Osteocyte (in vitro differentiated cells): Measurements from ENCODE around the gene TBL1XR1. TPM values are rescaled to one million over a fixed set of nuclear protein-coding genes. Genes with fewer than 3 reads are reported as not detected.

Source experiments
- DNase-seq: peaks from one replicate; pipeline ENCODE4 v3.0.0; 2021; ENCODE audit warnings: mixed read lengths; ENCODE audit not compliant: unreplicated experiment; ENCODE audit errors: extremely low spot score
- H3K27ac Mint-ChIP-seq: one replicate; pipeline ENCODE4 v1.8.0; 2021; ENCODE audit warnings: mild to moderate bottlenecking, mixed read lengths; ENCODE audit not compliant: unreplicated experiment
- H3K27me3 Mint-ChIP-seq: one replicate; pipeline ENCODE4 v1.8.0; 2021; ENCODE audit warnings: mixed read lengths; ENCODE audit not compliant: unreplicated experiment
- H3K36me3 Mint-ChIP-seq: one replicate; pipeline ENCODE4 v1.8.0; 2021; ENCODE audit warnings: mixed read lengths; ENCODE audit not compliant: unreplicated experiment
- H3K4me1 Mint-ChIP-seq: one replicate; pipeline ENCODE4 v1.8.0; 2021; ENCODE audit warnings: mixed read lengths; ENCODE audit not compliant: unreplicated experiment
- H3K4me3 Mint-ChIP-seq: one replicate; pipeline ENCODE4 v1.8.0; 2021; ENCODE audit warnings: mild to moderate bottlenecking, moderate library complexity, mixed read lengths; ENCODE audit not compliant: unreplicated experiment
- H3K9me3 Mint-ChIP-seq: one replicate; pipeline ENCODE4 v1.8.0; 2021; ENCODE audit warnings: mixed read lengths; ENCODE audit not compliant: unreplicated experiment
- total RNA-seq: library from RNA; stranded (reverse); gene quantifications from 2 replicates; pipeline ENCODE4 v1.2.1, GENCODE V29; 2021
- TF ChIP-seq, protein P1 (sequence below): fragments of 200-600 bp; sonication (generic); IDR thresholded peaks from 2 replicates; pipeline ENCODE4 v1.5.0; 2021; ENCODE audit warnings: antibody characterized with exemption, mild to moderate bottlenecking, moderate library complexity

TBL1XR1 gene
- total RNA-seq, 1 donor from 2014 or later: 370 TPM

DNA sequence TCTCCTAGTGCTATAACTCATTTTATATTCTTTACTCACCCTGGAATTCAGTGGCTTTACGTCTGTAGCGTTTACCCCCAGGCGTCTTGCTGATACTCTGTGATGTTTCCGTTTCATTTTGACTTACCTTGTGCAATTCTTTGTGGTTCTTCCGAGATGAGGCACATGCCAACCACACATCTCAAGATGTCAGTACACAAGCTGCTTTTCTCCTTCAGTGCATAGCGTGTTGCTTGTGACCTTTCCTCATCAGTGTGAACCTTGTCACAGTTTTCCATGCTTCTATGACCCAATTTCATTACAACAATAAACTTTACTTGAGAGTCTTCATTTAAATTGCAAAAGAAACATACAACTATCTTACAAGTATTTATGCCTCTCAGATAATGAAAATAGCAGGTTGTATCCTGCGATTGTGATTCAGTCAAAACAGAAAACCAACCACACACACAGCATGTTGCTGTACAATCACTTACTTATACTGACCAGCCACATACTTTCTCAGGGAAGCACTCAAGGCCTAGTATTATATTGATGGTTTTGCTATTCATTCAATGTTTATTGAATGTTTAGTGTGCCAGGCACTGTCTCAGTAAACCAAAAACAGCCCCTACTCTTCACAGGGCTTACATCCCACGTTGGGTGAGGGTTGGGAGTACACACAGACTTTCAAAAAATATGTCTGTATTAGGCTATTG is 4.6 kb upstream of the TBL1XR1 start:
- H3K4me1 Mint-ChIP-seq: peaks cover 32% of the 10 kb centered on the region
- H3K27me3 Mint-ChIP-seq: no peaks in the 10 kb centered on the region
- peak overlapping the region; percentile 56 for H3K27ac Mint-ChIP-seq
- DNase-seq: no peak
- H3K9me3 Mint-ChIP-seq: no peaks in the 10 kb centered on the region
- H3K4me3 Mint-ChIP-seq: no peak overlapping the region
- H3K36me3 Mint-ChIP-seq: no peaks in the 10 kb centered on the region
- TF ChIP-seq, protein P1, sequence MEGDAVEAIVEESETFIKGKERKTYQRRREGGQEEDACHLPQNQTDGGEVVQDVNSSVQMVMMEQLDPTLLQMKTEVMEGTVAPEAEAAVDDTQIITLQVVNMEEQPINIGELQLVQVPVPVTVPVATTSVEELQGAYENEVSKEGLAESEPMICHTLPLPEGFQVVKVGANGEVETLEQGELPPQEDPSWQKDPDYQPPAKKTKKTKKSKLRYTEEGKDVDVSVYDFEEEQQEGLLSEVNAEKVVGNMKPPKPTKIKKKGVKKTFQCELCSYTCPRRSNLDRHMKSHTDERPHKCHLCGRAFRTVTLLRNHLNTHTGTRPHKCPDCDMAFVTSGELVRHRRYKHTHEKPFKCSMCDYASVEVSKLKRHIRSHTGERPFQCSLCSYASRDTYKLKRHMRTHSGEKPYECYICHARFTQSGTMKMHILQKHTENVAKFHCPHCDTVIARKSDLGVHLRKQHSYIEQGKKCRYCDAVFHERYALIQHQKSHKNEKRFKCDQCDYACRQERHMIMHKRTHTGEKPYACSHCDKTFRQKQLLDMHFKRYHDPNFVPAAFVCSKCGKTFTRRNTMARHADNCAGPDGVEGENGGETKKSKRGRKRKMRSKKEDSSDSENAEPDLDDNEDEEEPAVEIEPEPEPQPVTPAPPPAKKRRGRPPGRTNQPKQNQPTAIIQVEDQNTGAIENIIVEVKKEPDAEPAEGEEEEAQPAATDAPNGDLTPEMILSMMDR: no peak

DNA sequence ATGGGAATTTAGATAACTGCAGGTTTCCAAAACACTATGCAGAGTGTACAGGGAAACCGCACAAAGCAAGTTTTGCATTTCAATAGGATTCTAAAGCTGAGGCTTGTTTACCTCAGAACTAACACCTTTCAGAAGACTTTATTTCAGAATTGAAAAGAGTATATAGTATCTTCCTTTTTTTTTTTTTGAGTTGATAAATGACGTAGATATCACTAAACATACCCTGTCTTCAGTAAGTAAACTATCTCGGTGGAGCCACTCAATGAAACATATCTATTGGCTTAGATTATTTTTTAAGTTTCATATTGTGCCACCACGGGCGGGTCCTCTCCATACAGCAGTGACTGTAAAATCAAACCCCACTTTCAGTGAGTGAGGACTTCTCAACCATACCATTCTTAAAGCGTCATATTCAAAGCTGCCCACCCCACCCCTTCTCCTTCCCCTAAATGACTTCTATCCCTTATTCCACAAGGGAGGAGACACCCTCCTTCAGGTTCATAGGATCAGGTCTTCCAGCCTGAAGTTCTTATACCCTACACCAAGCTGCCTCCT is 2.0 kb upstream of the TBL1XR1 start:
- TF ChIP-seq, protein P1: no peak
- no peaks in the 10 kb centered on the region for H3K27me3 Mint-ChIP-seq
- no peak for DNase-seq
- H3K36me3 Mint-ChIP-seq: no peaks in the 10 kb centered on the region
- no peaks in the 10 kb centered on the region for H3K9me3 Mint-ChIP-seq
- H3K27ac Mint-ChIP-seq: peak overlapping the region; percentile 60
- H3K4me3 Mint-ChIP-seq: no peak overlapping the region
- peaks cover 34% of the 10 kb centered on the region for H3K4me1 Mint-ChIP-seq

DNA sequence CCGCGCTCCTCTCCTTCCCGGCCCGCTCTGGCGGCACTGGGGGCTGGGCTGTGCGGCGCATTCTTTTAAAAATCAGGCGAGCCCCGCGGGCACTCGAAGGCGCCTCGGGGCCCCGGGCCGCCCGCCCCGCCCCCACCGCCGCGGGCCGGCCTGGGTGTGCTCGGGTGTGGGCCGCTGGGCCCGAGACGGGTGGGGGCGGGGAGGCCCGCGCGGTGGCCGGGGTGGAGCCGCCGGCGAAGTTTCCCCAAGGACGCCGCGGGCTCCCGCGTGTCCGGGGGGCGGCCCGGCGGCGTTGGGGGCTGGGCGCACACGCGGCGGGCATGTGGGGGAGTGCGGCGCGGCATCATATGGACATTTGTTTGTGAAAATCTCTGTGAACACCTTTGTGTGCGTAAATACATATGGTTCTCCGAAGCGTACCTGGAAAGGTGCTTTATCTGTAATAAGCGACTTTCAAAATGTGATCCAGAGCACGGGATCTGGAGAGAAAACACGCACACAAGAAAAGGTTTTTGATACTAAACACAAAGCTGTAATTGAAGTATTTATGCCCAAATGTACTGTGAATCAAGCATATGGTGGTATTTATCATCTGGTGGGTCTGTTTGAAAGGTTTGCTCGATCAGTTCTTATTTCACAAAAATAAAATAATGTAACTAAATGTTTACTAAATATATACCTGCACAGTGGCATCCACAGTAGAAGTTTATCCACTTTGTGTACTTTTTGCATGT is 612 bp upstream of the TBL1XR1 start:
- Mint-ChIP-seq H3K4me3 (peak overlapping the region; percentile 51), H3K27ac (peak overlapping the region; percentile 60), H3K9me3 (no peaks in the 10 kb centered on the region), H3K4me1 (peaks cover 45% of the 10 kb centered on the region), H3K27me3 (no peaks in the 10 kb centered on the region), H3K36me3 (no peaks in the 10 kb centered on the region)
- DNase-seq: no peak
- TF ChIP-seq, protein P1: no peak

DNA sequence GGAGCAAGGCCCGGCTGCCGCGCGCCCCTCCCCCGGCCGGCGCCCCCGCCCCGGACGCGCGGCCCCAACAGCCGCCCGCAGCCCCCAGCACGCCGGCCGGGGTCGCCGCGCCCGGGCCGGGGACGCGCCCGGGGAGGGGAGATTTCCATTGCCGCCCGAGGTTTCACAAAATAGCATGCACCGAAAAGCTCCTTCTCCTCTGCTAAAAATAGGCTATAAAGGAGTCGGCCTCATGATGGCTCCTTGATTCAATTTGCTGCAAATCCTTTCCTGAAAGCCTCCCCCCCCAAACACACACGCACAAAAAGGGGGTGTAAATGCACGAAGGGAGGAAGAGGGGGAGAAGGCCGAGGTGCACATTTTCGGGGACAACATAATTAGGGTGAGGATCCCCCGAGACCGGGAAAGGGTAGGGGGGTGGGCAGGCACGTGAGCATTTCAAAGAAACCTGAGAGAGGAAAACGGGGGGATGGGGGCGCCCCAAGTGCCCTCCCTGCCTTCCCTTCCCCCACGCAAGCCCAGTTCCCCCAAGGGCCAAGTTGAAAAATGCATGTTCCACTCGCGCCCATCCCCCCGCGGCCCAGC is 734 bp downstream of the TBL1XR1 start:
- Mint-ChIP-seq H3K27me3 (no peaks in the 10 kb centered on the region), H3K4me3 (peak overlapping the region; percentile 93), H3K36me3 (peaks cover 4% of the 10 kb centered on the region), H3K9me3 (no peaks in the 10 kb centered on the region), H3K27ac (peak overlapping the region; percentile 94), H3K4me1 (peaks cover 46% of the 10 kb centered on the region)
- no peak for DNase-seq
- TF ChIP-seq, protein P1: no peak

DNA sequence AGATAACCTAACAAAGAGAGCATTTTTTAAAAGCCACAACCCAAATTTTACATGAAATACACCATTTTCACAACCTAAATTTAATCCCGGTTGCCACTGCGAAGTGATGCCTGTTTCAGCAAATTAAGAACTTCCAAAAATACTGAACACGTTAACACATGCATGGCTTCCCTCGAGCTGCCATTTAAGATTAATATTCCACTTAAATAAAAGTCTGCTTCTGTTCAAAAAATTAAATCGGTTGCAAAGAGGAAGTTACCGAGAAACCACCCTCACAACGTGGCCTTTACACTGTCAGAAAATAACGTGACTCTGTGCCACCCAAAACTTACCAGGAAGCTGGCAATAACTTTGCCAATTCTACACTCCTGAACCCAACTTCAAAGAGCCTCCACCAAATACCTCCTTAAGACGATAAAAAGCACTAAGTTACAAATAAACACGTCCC is 1.2 kb downstream of the TBL1XR1 start:
- H3K9me3 Mint-ChIP-seq: no peaks in the 10 kb centered on the region
- H3K4me3 Mint-ChIP-seq: peak overlapping the region; percentile 93
- H3K4me1 Mint-ChIP-seq: peaks cover 48% of the 10 kb centered on the region
- no peaks in the 10 kb centered on the region for H3K27me3 Mint-ChIP-seq
- peak overlapping the region; percentile 94 for H3K27ac Mint-ChIP-seq
- no peak for DNase-seq
- H3K36me3 Mint-ChIP-seq: peaks cover 8% of the 10 kb centered on the region
- TF ChIP-seq, protein P1: no peak
